Measurements from ENCODE around the gene GALNT7.
A peak's percentile ranks its signal among the peaks of the same experiment; 100 is the strongest.

The GALNT7 gene

DNA sequence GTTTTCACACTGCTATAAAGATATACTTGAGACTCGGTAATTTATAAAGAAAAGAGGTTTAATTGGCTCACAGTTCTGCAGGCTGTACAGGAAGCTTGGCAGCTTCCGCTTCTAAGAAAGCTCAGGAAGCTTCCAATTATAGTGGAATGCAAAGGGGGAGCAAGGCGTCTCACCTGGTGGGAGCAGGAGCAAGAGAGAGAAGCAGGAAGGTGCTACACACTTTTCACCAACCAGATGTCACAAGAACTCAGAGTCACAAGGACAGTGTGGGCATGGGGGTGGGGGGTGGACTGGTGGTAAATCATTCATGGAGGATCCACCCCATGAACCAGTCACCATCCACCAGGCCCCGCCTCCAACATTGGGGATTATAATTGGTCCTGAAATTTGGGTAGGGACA lies 142.8 kb downstream of the GALNT7 start:
- DNase-seq (ENCODE audit: low spot score): no peak

DNA sequence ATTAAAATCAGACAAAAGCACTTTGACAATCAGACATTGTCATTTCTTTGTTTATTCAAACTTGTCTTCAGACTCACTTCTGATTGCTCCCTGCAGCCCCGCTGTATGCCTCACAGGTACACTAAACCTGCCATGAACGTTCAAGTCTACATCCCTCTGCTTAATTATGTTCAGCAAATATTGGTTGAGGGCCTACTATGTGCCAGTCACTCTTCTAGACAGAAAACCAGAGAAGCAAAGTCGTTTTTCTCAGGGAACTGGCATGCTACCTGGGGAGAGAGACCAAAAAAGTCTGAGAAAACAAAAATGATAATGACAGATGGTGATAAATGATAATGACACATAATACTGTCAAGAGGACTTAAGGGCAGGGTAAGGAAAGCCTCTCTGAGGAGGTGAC lies 146.1 kb downstream of the GALNT7 start:
- no peak for DNase-seq (ENCODE audit: low spot score)

DNA sequence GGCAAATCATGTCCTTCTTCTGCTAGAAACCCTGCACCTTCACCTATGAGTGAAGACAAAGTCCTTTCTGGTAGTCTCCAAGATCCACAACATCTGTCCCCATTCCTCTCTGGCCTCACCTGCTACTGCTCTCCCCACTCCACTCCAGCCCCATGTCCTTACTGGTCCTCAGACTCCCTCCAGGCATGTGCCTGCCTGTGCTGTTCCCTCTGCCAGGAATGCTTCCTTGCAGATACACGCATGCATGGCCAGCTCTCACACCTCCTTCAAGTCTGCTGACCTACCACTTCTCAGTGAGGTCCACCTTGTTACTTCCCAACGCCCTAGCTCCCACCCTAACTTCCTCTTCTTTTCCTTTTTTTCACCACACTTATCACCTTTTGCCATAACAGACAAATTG lies 147.4 kb downstream of the GALNT7 start:
- DNase-seq (ENCODE audit: low spot score): no peak

DNA sequence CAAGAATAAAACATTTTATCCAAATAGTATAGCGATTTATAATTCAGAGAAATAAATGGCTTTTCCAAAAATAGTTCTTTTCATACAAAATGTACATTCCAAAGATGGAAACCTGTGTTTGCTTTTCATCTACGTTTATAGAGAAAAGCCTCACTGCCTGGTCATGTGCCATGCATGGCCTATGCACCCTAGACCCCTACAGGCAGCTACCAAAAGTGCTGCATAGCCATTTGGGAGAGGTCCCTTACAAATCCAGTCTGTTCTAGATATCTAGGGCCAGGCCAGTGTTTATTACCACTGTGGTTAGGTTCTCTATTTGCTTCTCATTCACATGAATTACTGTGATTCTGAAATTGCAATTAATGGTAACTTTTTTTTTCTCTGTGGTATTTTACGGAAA lies 148.4 kb downstream of the GALNT7 start:
- no peak for DNase-seq (ENCODE audit: low spot score)

DNA sequence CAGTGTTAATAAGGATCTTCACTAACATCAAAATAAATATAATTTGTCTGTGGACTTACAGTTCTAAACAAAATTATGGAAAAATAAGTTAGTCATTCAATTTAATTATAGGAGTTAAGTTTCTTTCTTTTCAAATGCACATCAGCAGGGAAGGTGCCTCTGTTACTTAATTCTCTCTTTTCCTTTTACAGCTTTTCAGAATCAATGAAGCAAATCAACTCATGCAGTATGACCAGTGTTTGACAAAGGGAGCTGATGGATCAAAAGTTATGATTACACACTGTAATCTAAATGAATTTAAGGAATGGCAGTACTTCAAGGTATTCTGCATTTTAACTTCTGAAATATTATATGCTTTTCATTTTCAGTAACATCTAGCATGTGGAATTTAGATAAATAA lies 149.6 kb downstream of the GALNT7 start:
- no peak for DNase-seq (ENCODE audit: low spot score)

DNA sequence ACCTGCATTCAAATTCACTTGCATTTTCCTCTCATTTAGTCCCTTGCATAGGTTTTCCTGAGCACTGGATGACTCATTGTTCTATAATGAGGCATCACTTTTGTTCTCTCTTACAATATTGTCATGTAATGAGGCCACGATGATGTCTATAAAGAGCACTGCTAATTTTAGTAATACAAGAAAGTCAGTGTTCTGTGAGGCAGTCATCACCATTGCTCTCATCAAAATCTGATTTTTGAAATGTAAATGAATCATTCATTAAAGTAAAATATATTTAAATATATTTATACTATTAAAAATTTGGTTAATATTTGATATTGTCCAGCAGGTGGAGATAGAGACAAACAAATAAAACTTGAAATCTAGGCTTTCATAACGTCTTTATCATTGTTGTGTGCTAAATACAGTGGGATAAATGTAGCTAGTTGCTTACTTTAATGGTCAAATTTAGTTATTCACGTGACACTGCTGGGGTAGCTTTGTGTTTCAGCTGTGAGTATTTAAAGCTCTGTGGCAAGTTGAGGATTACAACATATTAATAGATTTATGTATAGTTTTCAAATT lies 150.1 kb downstream of the GALNT7 start:
- DNase-seq (ENCODE audit: low spot score): peak; percentile 39

DNA sequence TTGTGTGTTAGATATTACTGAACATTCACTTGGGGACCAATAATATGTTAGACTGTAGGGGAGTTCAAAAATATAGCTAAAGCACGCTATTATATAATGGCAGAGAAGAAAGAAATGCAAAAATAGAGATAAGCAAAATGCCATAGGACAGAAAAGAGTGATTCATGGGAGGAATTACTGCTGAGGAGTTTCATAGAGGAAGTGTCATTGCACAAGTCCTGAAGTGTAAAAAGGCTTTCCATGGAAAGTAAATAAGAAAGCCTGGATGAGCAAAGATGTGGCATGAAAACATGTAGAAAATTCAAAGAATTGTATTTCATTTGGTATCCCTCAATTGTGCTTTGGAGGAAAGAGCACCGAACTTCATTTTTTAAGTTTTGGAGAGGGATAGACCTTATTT lies 151.1 kb downstream of the GALNT7 start:
- no peak for DNase-seq (ENCODE audit: low spot score)

DNA sequence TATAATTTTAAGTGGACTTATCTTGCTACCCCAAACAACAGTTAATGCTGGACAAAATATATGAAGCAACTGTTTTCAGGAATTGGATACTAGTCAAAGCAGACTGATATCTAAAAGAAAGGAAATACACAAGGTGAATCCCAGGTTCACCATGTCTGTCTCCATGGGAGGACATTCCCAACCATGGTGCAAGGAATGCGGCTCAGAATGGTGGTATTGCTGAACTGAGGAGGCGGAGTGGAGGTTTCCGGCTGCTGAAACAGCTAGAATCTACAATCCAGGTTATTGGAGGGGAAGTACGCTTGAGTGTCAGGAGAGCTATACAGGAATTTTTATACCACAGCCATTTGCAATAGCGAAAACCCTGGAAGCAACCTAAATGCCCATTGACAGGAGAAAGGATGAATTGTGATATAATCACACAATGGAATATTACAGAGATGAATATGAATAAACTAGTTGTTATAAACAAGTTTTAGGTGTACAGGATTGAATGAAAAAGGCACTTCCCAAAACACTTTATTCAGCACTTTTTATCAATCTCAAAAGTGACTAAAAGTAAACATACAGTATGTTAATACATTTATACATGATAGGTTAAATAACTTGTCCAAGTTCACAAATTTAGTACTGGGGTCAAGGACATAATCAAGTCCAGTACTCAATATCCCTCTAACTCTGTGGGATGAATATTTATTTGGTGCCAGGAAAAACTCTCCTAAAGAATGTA lies 156.6 kb downstream of the GALNT7 start:
- no peak for DNase-seq (ENCODE audit: low spot score)

DNA sequence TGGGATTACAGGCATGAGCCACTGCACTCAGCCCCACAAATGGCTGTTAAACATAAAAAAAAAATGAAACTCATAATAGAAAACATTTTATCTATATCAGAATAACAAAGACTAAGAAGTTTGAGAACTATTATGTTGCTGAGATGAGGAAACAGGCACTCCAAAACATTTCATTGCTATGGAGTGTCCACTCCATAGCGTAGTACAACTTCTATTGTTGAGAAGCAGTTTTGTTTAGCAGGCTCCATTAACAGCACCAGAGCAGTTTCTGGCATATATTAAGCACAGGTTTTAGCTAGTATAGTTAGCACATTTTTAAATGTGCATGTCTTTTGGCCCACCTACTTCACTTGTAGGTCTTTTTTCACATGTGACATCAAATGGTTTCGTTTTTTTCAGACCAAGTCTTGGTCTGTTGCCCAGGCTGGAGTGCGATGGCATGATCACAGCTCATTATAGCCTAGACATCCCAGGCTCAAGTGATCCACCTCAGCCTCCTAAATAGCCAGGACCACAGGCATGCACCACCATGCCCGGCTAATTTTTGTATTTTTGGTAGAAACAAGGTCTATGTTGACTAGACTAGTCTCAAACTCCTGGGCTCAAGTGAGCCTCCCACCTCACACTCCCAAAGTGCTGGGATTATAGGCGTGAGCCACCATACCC lies 159.8 kb downstream of the GALNT7 start:
- no peak for DNase-seq (ENCODE audit: low spot score)

DNA sequence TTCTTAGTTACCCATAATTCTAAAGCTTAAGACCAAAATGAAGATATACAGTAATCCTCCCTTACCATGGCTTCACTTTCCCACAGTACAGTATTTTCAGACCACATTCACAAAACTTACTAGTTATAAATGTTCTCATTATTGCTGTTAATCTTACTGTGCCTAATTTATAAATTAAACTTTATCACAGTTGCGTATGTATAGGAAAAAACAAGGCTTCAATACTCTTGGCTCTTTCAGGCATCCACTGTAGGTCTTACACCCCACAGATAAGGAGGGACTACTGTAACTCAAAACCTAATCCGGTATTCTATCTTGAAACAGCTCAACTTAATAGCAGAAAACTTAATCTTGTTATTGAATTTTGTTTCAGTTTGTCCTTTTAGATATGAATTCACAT lies 162.0 kb downstream of the GALNT7 start:
- DNase-seq (ENCODE audit: low spot score): no peak

DNA sequence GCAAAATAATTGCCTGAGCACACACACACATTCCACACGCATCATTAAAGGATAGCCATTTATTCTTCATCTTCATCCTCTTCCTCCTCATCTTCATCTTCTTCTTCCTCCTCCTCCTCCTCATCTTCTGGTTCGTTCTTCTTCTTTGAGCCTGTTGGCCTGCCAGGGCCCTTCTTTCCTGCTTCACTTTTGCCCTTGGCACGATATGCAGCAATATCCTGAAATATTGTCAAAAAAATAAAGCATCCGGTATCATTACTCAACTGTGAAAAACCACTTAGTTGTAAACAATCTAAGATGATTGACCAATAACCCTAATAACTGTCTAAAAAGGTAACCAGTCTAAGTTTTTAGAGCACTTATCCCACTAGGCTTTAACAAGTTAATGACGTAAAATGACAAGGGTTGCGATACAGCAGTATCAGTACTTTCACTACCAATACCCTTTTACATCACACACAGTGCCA lies 163.4 kb downstream of the GALNT7 start:
- DNase-seq (ENCODE audit: low spot score): peak; percentile 31

DNA sequence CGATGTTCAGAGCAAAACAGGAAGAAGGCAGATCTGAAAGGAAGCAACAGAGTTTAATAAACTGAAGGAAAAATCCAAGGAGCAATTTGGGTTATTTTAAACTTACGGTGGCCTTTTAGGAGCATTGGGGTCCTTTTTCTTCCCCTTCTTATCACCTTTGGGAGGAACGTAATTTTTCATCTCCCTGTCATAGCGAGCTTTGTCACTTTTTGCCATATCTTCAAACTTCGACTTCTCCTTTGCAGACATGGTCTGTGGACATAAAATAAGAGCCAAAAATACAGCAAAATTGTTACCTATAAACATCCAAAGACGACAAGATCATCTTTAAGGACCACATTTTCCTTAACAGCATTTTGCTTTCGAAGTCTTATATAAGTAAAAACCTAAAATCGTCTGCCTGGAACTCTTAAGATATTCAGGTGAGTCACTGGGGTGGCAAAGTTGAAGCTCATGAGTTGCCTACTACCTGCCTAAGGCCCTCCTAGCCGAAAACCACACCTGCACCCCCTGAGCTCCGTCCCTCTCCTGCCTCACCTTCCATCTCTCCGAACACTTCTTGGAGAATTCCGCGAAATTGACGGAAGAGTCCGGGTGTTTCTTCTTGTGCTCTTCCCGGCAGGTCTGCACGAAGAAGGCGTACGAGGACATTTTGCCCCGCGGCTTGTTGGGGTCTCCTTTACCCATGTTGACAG lies 164.5 kb downstream of the GALNT7 start:
- no peak for DNase-seq (ENCODE audit: low spot score)

DNA sequence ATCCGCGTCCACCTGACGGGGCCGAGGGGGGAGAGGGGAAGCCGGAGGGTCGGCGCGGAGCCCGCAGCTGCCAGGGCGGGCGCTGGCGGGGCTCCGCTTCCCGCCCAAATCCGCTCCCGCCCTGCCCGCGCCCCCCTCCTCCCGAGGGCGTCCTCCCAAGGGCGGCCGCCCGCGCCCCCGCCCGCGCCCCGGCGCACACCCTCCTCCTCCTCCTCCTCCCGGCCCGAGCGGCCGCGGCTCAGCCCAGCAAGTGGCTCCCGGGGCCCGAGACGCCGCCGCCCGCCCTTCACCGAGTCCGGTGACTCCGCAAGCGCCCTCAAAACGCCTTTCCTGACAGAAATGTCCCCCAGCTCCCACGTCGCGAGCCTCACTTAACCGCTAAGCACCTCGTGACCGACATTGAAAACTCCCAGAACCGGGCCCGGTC lies 165.1 kb downstream of the GALNT7 start:
- peak; percentile 48 for DNase-seq (ENCODE audit: low spot score)

DNA sequence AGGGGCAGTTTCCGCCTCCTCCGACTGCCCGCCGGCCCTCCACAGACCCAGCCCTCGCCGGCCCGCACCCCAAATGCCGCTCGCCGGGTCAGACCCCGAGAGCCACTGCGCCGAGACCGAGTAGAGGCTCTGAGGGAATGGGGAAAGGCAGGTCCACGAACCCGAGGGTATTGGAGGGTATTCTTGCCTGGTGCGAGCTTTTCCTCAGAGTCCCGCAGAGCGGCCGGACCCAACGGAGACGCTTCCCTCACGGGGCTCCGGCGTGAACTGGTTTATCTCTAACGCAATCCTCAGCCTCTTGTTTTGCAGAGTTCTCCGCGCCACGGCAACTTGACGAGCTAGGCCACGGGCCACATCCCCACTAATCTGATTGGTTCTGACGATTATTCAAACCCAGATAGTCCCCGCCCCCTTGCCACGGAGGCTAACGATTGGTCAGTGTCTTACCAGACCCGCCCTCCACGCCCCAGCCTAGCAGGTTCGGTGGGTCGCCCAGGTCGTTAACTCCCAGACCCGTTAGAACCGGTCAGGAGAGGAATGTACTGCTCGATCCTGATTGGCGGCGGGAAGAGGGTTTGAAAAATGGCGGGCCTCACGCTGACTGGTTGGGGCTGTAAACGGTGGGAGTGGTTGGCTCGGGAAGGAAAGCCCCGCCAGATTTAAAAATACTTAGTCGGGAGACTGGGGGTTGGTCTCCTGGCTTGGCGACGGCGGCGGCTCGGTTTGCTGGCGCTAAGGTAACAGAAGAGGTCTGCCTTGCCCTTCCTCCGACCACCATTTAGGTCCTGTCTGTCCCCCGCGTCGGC lies 165.7 kb downstream of the GALNT7 start, which contains the start of gene HMGB2:
TSS of gene HMGB2 (minus strand) at position 274 of the 806 bp plus-strand sequence. CDS start 709 bp downstream, outside the sequence.
- peak; percentile 100 for DNase-seq (ENCODE audit: low spot score)

DNA sequence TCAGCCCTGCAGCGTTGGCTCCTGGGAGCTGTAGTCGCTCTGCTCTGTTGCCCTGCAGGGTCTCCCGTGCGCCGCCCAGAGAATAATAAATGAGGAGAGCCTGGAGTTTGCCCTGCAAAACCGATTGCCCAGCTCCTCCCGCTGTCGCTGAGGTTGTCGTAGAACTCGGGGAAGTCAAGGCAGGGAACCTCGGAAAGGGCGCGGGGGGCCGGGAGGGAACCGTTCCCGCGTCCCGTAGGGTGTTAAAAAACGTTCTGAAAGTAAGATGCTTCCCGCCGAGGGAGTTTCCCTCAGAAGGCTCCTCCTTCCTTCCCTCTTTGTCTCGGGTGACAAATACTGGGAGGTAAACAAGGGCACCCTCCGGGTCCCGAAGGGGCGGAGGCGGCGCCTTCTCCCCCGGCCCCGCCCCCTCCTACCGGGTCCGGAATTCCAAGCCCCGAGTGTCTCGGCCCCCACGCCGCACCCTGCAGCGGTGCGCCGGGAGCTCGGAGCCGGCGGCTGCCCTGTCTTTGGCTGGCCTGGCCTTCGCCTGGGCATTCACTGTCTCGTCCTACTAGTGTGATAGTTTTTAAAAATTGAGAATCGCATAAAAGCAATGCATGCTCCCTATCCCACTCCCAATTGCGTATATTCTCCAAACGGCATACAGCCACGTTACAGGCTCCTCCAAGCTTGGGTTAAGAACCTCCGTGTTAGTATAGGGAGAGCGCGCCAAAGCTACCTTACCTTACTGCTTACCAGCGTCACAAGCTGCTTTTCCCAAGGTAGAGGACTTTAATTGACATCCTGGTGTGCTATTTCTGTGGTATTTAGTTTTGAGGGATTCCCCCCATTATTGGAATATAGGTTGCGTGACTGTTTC lies 166.5 kb downstream of the GALNT7 start:
- DNase-seq (ENCODE audit: low spot score): peak; percentile 80

DNA sequence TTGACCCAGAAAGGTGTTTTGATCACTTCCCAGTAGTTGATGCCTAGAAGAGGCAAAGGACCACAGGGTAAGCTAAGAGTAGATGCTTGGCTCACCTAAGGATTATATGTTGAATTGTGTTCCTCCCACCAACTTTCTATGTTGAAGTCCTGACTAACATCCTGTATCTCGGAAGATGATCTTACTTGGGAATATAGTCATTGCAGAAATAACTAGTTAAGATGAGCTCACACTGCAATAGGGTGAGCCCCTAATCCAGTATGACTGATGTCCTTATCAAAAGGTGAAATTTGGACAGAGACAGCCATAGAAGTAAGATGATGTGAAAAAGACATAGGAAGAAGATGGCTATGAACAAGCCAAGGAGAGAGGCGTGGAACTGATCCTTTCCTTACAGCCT lies 168.9 kb downstream of the GALNT7 start:
- DNase-seq (ENCODE audit: low spot score): no peak

DNA sequence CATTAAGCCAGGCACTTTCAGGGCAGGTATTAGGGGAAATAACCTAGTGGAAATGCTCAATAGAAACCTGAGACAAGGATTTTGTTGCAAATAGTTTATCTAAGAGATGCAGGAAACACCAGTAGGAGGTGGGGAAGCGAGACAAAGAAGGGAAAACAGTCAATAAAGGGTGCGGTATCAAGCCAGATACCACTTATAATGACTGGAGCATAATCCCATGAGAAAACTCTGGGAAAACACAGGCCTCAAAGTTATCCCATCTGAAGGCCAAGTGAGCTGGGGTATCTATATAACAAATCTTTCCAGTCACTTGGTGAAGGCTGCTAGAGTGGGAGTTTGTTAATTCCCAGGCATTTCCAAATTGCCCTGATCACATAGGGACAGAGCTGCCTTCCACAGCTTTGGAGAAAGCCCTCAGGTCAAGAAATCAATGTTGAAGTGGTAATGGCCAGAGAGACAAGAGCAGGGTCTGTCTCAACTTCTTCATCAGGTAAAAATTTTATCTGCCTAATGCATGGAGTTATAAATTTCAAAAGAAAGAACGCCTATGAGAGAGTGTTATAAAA lies 175.3 kb downstream of the GALNT7 start:
- DNase-seq (ENCODE audit: low spot score): no peak

DNA sequence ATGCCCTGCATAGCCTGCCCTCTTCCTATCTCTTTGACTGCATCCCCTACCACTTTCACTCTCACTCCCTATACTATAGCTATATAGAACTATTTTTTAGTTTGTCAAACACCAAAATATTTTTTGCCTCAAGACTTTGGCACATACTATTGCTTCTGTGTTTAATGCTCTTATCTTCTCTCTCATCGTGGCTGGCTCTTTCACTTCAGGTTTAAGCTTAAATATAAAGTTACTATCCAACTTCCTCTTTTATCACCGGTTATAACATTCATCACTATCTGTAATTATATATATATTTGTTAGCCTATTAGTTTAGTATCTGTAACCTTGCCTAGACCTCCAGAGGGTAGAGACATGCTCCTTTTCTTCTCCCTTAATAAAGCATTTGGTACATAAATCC lies 177.0 kb downstream of the GALNT7 start:
- no peak for DNase-seq (ENCODE audit: low spot score)

DNA sequence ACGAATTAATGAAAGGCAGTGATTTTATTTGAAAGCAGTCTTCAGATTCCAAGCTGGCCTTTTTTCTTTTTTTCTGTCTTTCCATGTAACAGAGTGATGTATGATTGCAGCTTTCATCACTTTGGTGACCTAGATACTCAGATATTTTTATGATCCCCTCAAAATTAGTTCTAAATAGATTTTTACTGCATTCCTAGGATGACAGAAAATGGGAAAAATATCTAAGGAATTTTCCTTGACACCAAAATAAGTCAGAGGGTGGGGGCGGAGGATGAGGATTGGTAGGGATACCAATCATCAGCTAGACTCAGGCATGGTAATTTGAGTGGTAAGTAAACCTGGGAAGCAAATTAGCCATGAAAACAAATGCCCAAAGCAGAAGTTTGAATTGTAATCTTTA lies 177.5 kb downstream of the GALNT7 start:
- DNase-seq (ENCODE audit: low spot score): no peak

DNA sequence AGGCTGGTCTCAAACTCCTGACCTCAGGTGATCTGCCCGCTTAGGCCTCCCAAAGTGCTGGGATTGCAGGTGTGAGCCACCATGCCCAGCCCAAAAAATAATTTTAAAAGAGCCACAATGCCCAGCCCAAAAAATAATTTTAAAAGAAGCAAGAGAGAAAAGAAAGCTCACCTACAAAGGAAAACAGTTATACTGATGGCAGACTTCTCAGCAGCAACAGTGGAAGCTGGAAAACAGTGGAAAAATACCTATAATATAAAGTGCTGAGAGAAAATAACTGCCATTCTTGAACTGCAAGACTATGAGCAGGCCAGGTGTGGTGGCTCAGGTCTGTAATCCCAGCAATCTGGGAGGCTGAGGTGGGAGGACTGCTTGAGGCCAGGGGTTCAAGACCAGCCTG lies 178.9 kb downstream of the GALNT7 start:
- no peak for DNase-seq (ENCODE audit: low spot score)

DNA sequence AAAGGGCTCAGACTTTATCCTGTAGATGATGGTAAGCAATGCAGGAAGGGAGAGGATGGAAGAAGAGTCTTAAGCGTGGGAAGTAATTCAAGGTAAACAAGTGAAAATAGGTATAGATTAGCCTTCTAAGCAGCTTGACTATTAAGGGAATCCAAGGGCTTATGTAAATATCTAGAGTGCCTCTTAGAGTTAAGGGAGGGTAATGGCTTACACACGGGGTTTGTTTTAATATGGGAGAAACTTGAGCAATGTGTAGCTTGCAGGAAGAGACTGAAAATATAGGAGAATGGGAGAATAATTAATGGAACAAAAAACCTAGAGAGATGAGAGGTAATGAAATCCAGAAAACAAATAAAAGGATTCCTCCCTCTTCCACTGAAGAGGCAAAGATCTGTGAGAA lies 189.3 kb downstream of the GALNT7 start:
- no peak for DNase-seq (ENCODE audit: low spot score)

All from activated CD4-positive, alpha-beta T cell treated with anti-CD3 and anti-CD28 coated beads, Interleukin-2, Interleukin-4, amounts not matched to agents 100 ng/mL and 50 ng/mL, durations not matched to agents 16 hours and 8 hours (primary cell).